AG04450 (cell line): ENCODE measurements around the gene NOSTRIN. TPM values are rescaled to one million over a fixed set of nuclear protein-coding genes. Genes with fewer than 3 reads are reported as not detected.

ENCODE experiments used
- CTCF ChIA-PET: fragments of 300-600, 350-600 bp; formaldehyde crosslinking; extraction: SDS; loops from one replicate; lab custom pipeline; 2022; ENCODE audit warnings: antibody characterized with exemption, inconsistent platforms; lab: Charles Lee
- POLR2A ChIA-PET: fragments of 350-600 bp; formaldehyde crosslinking; extraction: SDS; loops from one replicate; lab custom pipeline; 2021; ENCODE audit warnings: antibody characterized with exemption, inconsistent platforms; lab: Yijun Ruan, JAX
- DNase-seq: peaks from one replicate; pipeline ENCODE4 v3.0.0-alpha.2; 2011; ENCODE audit warnings: low read depth, low spot score
- H3K27ac ChIP-seq: one replicate; pipeline ENCODE4 v1.5.1; 2012; ENCODE audit warnings: low read depth, low read length, control low read depth
- H3K27me3 ChIP-seq: one replicate; pipeline ENCODE4 v1.6.0; 2012; ENCODE audit warnings: low read length; ENCODE audit not compliant: control insufficient read depth, insufficient read depth
- H3K4me3 ChIP-seq: 2 replicates; pipeline ENCODE4 v1.5.1; 2011; ENCODE audit warnings: mild to moderate bottlenecking, low read depth, low read length, control low read depth
- H3K9me3 ChIP-seq: 2 replicates; pipeline ENCODE4 v1.5.1; 2012; ENCODE audit warnings: low read length; ENCODE audit not compliant: control insufficient read depth, insufficient read depth
- CTCF ChIP-seq: IDR thresholded peaks from 2 replicates; pipeline ENCODE4 v1.5.1; 2011; ENCODE audit warnings: low read depth, low read length, control low read depth, inconsistent platforms
- polyA plus RNA-seq: library from polyadenylated mRNA; depleted of rRNA; stranded (reverse); fragments of >200 nt; gene quantifications from 2 replicates; pipeline ENCODE4 v1.2.3, GENCODE V29; 2011

NOSTRIN gene
- polyA plus RNA-seq, 1 experiment = 0.10 TPM

GRCh38 chr2:168819829-168820489, 17.5 kb downstream of the NOSTRIN start:
- no peak for TF ChIP-seq CTCF
- no peaks in the 10 kb centered on the region for H3K9me3 ChIP-seq
- H3K27ac ChIP-seq = no peak overlapping the region
- no peak for DNase-seq
- ChIA-PET CTCF (no interaction called here), POLR2A (no interaction called here)
- no peak overlapping the region for H3K4me3 ChIP-seq
- H3K27me3 ChIP-seq = no peaks in the 10 kb centered on the region

GRCh38 chr2:168821577-168821976, 19.1 kb downstream of the NOSTRIN start:
- ChIA-PET POLR2A (no interaction called here), CTCF (no interaction called here)
- H3K9me3 ChIP-seq = no peaks in the 10 kb centered on the region
- no peak overlapping the region for H3K27ac ChIP-seq
- no peak overlapping the region for H3K4me3 ChIP-seq
- TF ChIP-seq CTCF = no peak
- no peak for DNase-seq
- H3K27me3 ChIP-seq = no peaks in the 10 kb centered on the region

- H3K4me3 ChIP-seq = no peak overlapping the region
- H3K27ac ChIP-seq = no peak overlapping the region
- ChIA-PET CTCF (interaction anchor here (0.5 kb wide), 1 partner anchor 611 kb away, joined by 3 read pairs; no protein-coding TSS in a partner anchor), POLR2A (no interaction called here)
- no peaks in the 10 kb centered on the region for H3K9me3 ChIP-seq
- no peaks in the 10 kb centered on the region for H3K27me3 ChIP-seq
- TF ChIP-seq CTCF = no peak
- no peak for DNase-seq
These were observed 19.6 kb downstream of the NOSTRIN start for GRCh38 chr2:168821992-168822391.

- H3K27ac ChIP-seq = no peak overlapping the region
- no peaks in the 10 kb centered on the region for H3K9me3 ChIP-seq
- H3K27me3 ChIP-seq = no peaks in the 10 kb centered on the region
- H3K4me3 ChIP-seq = no peak overlapping the region
- no peak for TF ChIP-seq CTCF
- ChIA-PET CTCF (no interaction called here), POLR2A (no interaction called here)
- no peak for DNase-seq
These were observed 22.7 kb downstream of the NOSTRIN start for GRCh38 chr2:168825126-168825525.

GRCh38 chr2:168830958-168831357, 28.5 kb downstream of the NOSTRIN start:
- POLR2A ChIA-PET = no interaction called here
- Histone ChIP-seq H3K27ac (no peak overlapping the region), H3K4me3 (no peak overlapping the region), H3K27me3 (no peaks in the 10 kb centered on the region), H3K9me3 (no peaks in the 10 kb centered on the region)
- DNase-seq = no peak
- no peak for TF ChIP-seq CTCF
- CTCF ChIA-PET = no interaction called here
